ENCODE results near the gene LRP1B.

LRP1B gene

DNA sequence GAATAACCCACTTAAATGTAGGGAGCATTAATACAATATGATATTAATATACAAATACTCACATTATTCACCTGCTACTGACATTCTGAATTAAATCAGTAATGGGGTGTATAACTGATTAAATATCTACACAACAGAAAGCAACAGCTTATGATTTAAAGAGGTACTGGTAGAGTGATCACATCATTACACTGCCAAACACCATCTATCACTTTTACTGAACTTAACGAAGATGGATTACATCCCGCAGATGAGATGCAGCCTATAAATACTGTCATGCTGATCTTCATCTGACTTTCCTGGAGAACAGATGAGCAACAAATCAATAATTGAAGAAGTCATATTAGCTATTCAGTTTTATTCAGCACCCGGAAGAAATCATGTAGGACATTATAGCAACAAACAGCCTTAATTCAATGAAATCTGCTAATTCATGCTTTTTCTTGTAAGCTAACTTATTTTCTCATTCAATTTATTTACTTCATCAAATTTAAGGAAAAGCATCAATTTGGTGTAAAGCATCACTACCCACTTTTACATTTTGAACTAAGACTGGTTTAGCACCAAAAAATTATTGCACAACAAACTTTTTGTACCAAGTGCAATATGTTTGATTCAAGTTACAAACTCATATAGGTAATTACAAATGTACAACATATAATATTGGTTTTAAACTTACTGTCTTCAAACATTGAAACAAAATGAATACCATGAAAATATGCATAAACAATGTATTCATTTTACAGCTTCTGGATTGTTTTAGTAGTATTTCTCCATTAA lies 1509.0 kb downstream of the LRP1B start:
- no peak overlapping the region for H3K4me3 ChIP-seq (ENCODE audit: low read length)
- no peak for TF ChIP-seq ZNF274 (IDR thresholded peaks at IDR 0.05; ENCODE audit: low read depth, low read length)

DNA sequence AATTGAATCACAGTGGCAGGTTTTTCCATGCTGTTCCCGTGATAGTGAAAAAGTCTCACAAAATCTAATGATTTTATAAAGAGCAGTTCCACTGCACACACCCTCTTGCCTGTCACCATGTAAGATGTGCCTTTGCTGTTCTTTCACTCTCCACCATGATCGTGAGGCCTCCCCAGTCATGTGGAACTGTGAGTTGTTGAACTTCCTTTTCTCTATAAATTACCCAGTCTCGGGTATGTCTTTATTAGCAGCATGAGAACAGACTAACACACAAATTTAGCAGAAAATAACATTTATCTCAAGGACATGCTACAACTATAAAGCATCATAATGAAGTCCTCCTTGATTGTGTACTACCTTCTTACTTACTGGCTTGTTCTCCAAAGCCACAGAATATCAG lies 1526.0 kb downstream of the LRP1B start:
- no peak overlapping the region for H3K4me3 ChIP-seq (ENCODE audit: low read length)
- TF ChIP-seq ZNF274 (IDR thresholded peaks at IDR 0.05; ENCODE audit: low read depth, low read length) = no peak

DNA sequence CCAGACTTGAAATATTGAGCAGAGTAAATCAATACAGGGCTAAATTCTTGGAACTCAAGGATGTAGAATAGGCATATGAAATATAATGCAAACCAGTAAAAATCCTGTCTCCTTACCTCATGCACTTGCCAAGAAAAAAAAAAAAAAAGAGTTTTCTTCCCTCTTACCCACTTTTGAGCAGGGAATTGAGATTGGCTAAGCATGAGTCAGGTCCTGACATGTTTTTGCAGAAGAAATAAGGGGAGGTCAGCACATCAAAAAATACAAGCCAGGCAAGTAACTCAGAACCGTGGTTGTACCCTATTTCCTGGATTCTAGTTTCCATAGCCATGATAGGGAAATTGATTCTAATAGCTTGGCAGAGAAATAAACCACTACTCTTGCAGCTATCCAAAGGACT lies 1526.7 kb downstream of the LRP1B start:
- no peak for TF ChIP-seq ZNF274 (IDR thresholded peaks at IDR 0.05; ENCODE audit: low read depth, low read length)
- H3K4me3 ChIP-seq (ENCODE audit: low read length) = no peak overlapping the region

DNA sequence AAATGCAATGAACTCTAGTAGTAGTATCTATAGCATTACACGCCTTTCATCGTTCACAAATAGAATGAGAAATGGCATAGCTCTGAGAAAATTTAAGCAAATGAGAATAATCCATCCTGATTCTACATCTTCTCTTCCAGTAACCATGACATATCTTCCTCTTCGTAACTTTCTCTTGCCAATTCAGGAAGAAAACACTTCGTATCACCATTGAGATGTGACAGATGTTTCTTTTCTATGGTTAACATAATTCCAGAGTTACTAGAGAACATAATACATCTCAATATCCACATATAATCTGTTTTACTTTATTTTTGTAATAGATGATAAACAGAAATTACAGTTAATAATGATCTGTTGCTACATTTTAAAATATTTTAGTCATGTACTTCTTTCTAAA lies 1527.4 kb downstream of the LRP1B start:
- TF ChIP-seq ZNF274 (IDR thresholded peaks at IDR 0.05; ENCODE audit: low read depth, low read length) = no peak
- H3K4me3 ChIP-seq (ENCODE audit: low read length) = no peak overlapping the region

DNA sequence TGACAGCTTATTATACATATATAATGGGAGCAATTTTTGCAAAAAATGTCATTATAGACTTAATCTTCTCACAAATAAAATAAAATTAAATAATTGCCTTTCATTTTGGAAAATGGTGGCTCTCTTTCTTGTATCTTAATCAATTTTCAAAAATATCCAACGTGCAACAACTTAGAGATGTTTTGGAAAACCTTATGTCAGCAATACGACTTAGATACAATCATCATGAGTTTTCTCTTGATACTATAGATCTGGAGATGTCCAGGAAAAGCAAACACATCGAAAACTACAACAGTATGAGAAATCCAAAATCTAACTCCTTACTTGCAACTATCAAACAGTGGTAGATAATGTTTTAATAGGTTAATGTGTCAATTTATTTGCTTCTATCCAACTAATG lies 1529.0 kb downstream of the LRP1B start:
- TF ChIP-seq ZNF274 (IDR thresholded peaks at IDR 0.05; ENCODE audit: low read depth, low read length) = no peak
- H3K4me3 ChIP-seq (ENCODE audit: low read length) = no peak overlapping the region

DNA sequence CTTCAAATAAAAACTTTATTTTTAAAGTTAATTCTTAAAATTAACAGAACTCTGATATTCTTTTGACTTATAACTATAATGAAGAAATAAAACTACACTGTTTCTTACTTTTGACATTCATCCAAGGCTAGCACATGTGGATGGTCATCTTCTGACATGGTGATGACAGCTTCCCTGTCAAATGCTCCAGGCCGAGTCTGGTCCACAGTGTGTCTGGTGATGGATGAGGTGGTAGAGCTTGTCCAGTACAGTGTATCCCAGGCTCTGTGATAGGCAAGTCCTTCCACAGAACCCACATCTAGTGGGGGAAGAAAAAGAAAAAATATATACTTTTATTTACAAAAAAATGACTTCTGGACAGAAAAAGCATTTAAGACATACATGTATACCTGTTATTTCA lies 1529.5 kb downstream of the LRP1B start:
- no peak overlapping the region for H3K4me3 ChIP-seq (ENCODE audit: low read length)
- no peak for TF ChIP-seq ZNF274 (IDR thresholded peaks at IDR 0.05; ENCODE audit: low read depth, low read length)

DNA sequence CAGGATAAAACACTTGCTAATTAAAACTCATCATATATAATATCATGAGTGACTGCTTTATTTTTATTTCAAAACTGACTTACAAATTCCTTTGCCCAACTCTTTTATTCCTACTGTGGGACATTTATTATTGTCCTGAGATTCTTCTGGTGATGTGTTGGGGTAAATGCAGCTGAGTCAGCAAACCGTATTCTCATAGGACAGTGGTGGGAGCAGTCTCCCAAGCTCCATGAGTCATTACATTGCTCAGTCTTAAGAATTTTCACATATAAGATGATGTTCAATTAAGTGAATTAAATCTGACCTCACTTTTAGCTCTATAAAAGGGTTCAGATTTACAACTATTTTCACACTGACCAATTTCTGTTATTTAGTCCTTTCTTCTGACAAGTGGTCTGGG lies 1530.7 kb downstream of the LRP1B start:
- no peak overlapping the region for H3K4me3 ChIP-seq (ENCODE audit: low read length)
- TF ChIP-seq ZNF274 (IDR thresholded peaks at IDR 0.05; ENCODE audit: low read depth, low read length) = no peak

DNA sequence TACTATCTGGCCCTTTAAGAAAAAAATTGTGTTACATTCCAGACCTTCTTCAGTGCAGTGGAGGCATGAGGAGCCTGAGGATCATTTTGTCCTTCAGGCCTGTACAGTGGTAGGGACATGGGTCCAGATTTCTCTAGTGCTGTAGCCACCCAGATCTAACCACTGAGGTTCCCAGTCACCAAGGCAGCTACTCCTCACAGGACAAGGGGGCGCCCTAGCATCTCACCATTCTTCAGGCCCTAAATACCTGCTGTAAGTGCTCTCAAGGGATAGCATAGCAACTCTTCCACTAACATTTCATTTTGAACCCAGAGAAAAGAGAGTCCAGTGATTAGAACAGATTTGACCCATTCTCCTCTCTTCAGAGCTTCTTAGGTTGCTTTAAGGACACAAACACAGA lies 1533.0 kb downstream of the LRP1B start:
- no peak overlapping the region for H3K4me3 ChIP-seq (ENCODE audit: low read length)
- no peak for TF ChIP-seq ZNF274 (IDR thresholded peaks at IDR 0.05; ENCODE audit: low read depth, low read length)

DNA sequence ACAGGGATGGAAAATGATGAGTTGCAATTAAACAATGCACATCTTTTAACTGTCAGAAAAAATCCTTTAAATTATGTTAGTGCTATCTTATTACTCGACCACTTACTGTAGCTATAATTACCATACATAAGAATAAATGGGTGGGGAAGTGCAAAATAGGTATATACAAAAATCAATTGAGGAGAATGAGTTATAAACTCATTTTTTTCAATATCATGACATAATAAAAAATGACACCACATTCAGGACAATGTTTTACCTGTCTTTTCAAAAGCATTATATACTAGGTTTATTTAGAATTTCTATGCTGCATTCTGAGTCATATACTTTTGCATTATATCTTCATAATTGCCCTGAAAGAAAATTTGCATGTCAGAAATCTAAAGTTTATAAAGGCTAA lies 1533.6 kb downstream of the LRP1B start:
- TF ChIP-seq ZNF274 (IDR thresholded peaks at IDR 0.05; ENCODE audit: low read depth, low read length) = no peak
- no peak overlapping the region for H3K4me3 ChIP-seq (ENCODE audit: low read length)

DNA sequence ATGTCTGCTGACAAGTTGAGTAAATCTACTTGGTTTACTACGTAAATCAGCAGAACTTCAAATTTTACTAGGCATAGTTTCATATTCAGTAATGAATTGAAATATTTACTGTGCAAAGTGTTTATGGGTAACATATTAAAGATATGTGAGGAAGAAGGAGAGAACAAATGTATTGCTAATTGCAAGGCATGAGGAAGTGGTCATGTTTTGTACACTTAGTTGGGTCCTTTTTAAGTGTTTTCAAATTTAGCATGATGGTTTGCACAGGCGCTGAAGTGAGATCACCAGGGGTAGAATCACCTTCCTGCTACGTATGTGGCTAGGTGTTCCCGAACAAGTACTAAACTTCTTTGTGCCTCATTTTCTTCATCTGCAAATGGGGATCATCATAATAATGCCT lies 1534.4 kb downstream of the LRP1B start:
- no peak overlapping the region for H3K4me3 ChIP-seq (ENCODE audit: low read length)
- no peak for TF ChIP-seq ZNF274 (IDR thresholded peaks at IDR 0.05; ENCODE audit: low read depth, low read length)

DNA sequence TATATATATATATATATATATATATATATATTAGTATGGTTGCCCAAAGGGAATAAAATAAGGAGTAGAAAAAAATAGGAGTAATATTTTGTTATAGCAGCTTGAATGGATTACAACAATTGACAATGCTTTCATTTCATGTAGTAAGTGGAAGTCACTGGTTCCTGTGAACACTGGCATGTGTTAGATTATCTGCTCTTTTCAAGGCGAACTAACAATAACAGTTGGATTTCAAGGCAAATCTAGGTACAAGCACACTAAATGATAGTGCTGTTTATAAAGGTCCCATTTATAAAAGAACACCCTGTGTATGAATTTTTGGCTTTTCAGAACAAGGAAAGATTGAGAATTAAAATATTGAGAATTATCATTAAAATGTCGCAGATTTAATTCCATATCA lies 1535.7 kb downstream of the LRP1B start:
- TF ChIP-seq ZNF274 (IDR thresholded peaks at IDR 0.05; ENCODE audit: low read depth, low read length) = no peak
- H3K4me3 ChIP-seq (ENCODE audit: low read length) = no peak overlapping the region

DNA sequence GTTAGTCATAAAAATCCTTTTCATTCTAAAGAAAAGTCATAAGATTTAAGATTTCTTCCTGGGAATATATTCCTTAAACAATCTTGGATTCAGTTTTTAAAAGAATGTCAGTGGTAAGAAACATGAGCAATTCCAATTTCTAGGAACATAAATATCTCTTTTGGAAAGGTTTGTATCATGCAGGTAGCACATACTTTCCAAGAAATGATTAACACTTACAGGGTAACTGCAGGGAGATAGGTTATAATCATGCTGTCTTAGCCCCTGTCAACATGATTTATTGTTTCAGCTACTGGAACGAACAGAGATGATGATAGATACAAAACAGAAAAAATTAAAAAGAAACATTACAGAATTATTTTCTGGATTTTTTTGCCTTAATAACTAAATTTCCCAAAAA lies 1537.7 kb downstream of the LRP1B start:
- no peak for TF ChIP-seq ZNF274 (IDR thresholded peaks at IDR 0.05; ENCODE audit: low read depth, low read length)
- H3K4me3 ChIP-seq (ENCODE audit: low read length) = no peak overlapping the region

DNA sequence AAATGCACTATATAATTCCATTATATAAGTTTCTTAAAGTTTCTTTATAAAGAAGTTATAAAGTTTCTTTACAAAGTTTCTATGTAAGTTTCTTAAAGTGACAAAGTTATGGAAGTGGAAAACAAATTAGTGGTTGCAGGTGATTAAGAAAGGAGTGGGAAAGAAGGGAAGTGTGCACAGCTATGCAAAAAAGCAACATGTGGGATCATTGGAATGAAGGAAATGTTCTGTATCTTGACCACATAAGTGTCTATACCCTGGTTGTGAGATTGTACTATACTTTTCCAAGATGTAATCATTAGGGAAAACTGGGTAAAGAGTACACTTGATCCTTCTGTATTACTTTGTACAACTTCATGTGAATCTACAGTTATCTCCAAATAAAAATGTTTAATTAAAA lies 1541.1 kb downstream of the LRP1B start:
- TF ChIP-seq ZNF274 (IDR thresholded peaks at IDR 0.05; ENCODE audit: low read depth, low read length) = no peak
- H3K4me3 ChIP-seq (ENCODE audit: low read length) = no peak overlapping the region

DNA sequence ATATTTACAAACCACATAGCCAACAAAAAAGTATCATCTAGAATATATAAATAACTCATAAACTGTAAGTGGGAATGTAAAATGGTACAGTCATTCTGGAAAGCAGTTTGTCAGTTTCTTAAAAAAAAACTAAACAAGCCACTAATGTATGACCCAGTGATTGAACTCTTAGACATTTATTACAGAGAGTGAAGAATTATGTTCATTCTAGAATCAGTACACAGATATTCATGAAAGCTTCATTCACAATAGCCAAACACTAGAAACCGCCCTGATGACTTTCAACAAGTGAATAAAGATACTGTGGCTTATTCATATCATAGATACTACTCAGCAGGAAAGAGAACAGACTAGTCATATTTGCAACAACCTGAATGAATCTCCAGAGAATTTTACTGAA lies 1541.5 kb downstream of the LRP1B start:
- no peak for TF ChIP-seq ZNF274 (IDR thresholded peaks at IDR 0.05; ENCODE audit: low read depth, low read length)
- H3K4me3 ChIP-seq (ENCODE audit: low read length) = no peak overlapping the region

DNA sequence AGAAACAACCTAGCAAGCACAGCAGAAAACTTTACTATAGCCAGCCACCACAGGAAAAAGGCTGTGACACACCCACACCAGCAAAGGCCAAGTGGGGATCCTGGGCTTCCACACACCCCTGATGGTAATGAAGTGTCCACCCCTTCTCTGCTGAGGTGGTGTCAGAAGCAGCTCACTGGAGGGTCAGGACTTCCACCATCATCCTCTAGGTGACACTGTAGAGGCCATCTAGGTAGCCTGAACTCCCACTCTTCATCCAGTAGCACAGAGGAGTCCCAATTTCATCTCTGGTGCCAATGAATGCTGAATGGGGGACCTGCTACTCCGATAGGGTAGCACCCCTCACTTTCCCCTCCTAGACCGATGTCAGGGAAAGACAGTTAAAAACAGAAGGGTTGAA lies 1544.4 kb downstream of the LRP1B start:
- no peak for TF ChIP-seq ZNF274 (IDR thresholded peaks at IDR 0.05; ENCODE audit: low read depth, low read length)
- H3K4me3 ChIP-seq (ENCODE audit: low read length) = no peak overlapping the region

DNA sequence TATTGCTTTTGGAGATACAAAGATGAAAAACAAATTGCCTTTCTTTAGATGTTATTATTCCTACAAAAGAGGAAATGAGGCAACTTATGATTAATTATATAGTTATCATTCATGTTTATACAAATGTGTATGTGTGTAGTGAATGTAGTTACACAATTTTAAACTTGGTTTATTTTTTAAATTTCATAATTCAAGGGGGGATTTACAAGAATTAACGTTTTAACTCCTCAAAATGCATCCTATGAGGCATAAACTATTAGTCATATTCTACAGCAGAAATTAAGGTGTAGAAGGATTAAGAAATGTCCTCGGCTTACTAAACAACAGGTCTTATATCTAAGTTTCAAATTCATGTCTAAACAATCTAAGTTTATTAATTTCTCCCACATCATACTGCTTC lies 1545.8 kb downstream of the LRP1B start:
- H3K4me3 ChIP-seq (ENCODE audit: low read length) = no peak overlapping the region
- no peak for TF ChIP-seq ZNF274 (IDR thresholded peaks at IDR 0.05; ENCODE audit: low read depth, low read length)

Measured in GM08714 (cell line).